ENCODE results near the gene NCAN. TPM values are rescaled to one million over a fixed set of nuclear protein-coding genes. Genes with fewer than 3 reads are reported as not detected.
A peak's percentile ranks its signal among the peaks of the same experiment; 100 is the strongest.
"Not testable (repeated sequence)": the region's sequence is repeated elsewhere in the genome, so short reads cannot be mapped to it uniquely, and the experiment has no call there.

Gene NCAN
- total RNA-seq, 8 experiments from 2014 or later = 7.1 to 211 (median 27.4) TPM

- in situ Hi-C loops (cut with MboI; ENCODE audit: low pct_unique_long_range_greater_than_20kb in 2 of 9, low sequenced_read_pairs in 9 of 9, unreplicated experiment in 9 of 9) = no loop called here
- 20 to 100% (median 60%) methylated on average over 1 to 2 of the region's 2 CpGs; no CpG with 5 or more reads in 5 of the 10 experiments for WGBS, 10 experiments
- ATAC-seq (replicated peaks in 6 of 8) = no peak
Measured at GRCh38 chr19:19234220-19234816, 22.6 kb downstream of the NCAN start.

GRCh38 chr19:19236173-19236572 is 24.4 kb downstream of the NCAN start:
- Histone ChIP-seq H3K4me1 (replicated peaks in 1 of 2) (no peaks in the 10 kb centered on the region), H3K27ac (no peak overlapping the region), H3K4me3 (no peak overlapping the region)
- in situ Hi-C loops (cut with MboI; ENCODE audit: low pct_unique_long_range_greater_than_20kb in 2 of 9, low sequenced_read_pairs in 9 of 9, unreplicated experiment in 9 of 9) = no loop called here
- no peak for ATAC-seq (replicated peaks in 6 of 8)

More at GRCh38 chr19:19234220-19234816, 22.6 kb downstream of the NCAN start:
- Histone ChIP-seq H3K27ac (no peak overlapping the region), H3K4me3 (no peak overlapping the region), H3K4me1 (replicated peaks in 1 of 2) (no peaks in the 10 kb centered on the region)

DNA sequence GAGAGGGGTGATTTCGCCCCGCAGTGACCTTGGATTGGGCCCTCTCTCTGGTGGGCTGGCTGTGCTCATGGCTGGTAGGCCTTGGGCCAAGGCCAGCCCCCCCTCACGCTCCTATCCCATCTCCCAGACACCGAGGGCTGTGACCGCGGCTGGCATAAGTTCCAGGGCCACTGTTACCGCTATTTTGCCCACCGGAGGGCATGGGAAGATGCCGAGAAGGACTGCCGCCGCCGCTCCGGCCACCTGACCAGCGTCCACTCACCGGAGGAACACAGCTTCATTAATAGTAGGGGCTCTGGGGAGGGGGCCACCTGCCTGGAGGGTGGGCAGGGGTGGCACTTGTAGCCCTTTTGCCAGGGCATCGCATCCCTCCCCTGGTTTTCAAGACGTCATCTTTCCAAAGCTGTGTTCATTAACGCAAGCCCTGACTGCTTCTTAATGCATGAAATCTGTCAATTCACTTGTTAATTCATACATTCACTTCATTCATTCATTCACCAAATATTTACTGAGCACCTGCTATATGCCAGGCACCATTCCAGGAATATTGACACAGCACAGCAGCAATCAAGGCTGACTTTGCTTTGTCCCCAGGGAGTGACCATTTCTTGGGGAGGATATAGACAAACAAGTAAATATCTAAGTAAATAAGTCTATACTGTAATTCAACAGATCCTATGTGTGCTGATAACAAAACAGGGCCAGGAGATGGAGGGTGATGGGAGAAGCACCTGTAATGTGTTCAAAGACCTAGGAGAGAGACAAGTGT is 26.6 kb downstream of the NCAN start:
- in situ Hi-C loops (cut with MboI; ENCODE audit: low pct_unique_long_range_greater_than_20kb in 2 of 9, low sequenced_read_pairs in 9 of 9, unreplicated experiment in 9 of 9) = no loop called here
- no peaks in the 10 kb centered on the region for H3K4me1 ChIP-seq (replicated peaks in 1 of 2)
- H3K4me3 ChIP-seq = no peak overlapping the region
- ATAC-seq (replicated peaks in 6 of 8) = no peak
- WGBS, 10 experiments = 80 to 100% (median 82%) methylated on average over 1 to 8 of the region's 18 CpGs; no CpG with 5 or more reads in 5 of the 10 experiments
- H3K27ac ChIP-seq = no peak overlapping the region

- in situ Hi-C loops (cut with MboI; ENCODE audit: low pct_unique_long_range_greater_than_20kb in 2 of 9, low sequenced_read_pairs in 9 of 9, unreplicated experiment in 9 of 9) = no loop called here
Measured at GRCh38 chr19:19239675-19240074, 27.9 kb downstream of the NCAN start.

GRCh38 chr19:19240476-19240875 is 28.7 kb downstream of the NCAN start:
- in situ Hi-C loops (cut with MboI; ENCODE audit: low pct_unique_long_range_greater_than_20kb in 2 of 9, low sequenced_read_pairs in 9 of 9, unreplicated experiment in 9 of 9) = no loop called here
- no peak for ATAC-seq (replicated peaks in 6 of 8)
- H3K4me1 ChIP-seq (replicated peaks in 1 of 2) = no peaks in the 10 kb centered on the region
- no peak overlapping the region for H3K4me3 ChIP-seq
- WGBS, 10 experiments = 52 to 95% (median 58%) methylated on average over 4 to 6 of the region's 9 CpGs; no CpG with 5 or more reads in 7 of the 10 experiments
- no peak overlapping the region for H3K27ac ChIP-seq

More at GRCh38 chr19:19239675-19240074, 27.9 kb downstream of the NCAN start:
- ATAC-seq (replicated peaks in 6 of 8) = no peak
- Histone ChIP-seq H3K4me3 (no peak overlapping the region), H3K4me1 (replicated peaks in 1 of 2) (no peaks in the 10 kb centered on the region), H3K27ac (no peak overlapping the region)

DNA sequence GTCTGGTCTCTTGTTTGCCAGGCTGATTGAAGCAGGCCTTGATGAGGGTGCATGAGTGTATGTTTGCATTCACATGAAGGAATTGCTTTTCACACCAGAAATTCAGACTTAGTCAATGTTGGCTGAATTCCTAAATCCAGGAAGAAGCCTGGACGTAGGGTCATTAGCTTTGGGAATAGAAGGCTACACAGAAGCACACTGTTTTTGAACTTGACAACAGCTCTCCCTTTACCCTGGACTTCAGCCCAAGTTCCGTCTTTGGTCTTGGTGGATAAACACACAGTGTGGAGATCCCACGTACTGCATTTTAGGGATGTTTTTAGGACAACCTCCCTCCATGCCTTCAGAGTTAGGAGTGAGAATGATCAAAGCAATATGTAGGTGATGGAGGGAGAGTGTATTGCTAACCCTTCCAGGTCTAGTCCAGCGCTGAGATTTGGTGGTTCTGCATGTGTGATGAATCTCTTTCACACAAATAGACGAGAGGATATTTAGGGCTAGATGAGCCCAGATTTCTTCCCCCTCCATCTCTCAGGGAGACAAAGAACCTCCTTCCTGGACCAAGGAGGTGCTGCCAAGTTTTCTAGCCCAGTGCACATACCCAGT is 38.5 kb downstream of the NCAN start:
- in situ Hi-C loops (cut with MboI; ENCODE audit: low pct_unique_long_range_greater_than_20kb in 2 of 9, low sequenced_read_pairs in 9 of 9, unreplicated experiment in 9 of 9) = no loop called here
- WGBS, 10 experiments = 0 to 74% (median 52%) methylated on average over 2 to 5 of the region's 5 CpGs; no CpG with 5 or more reads in 2 of the 10 experiments
- Histone ChIP-seq H3K4me1 (replicated peaks in 1 of 2) (no peaks in the 10 kb centered on the region), H3K27ac (no peak overlapping the region), H3K4me3 (no peak overlapping the region)
- ATAC-seq (replicated peaks in 6 of 8) = no peak

- ATAC-seq (replicated peaks in 6 of 8); in situ Hi-C loops (cut with MboI; ENCODE audit: low pct_unique_long_range_greater_than_20kb in 2 of 9, low sequenced_read_pairs in 9 of 9, unreplicated experiment in 9 of 9); H3K27ac ChIP-seq; H3K4me3 ChIP-seq: not testable (repeated sequence)
- H3K4me1 ChIP-seq (replicated peaks in 1 of 2) = peaks cover 9 to 19% of the 10 kb centered on the region in 2 donors
- WGBS, 10 experiments = 11 to 100% (median 71%) methylated on average over 1 to 3 of the region's 6 CpGs; no CpG with 5 or more reads in 3 of the 10 experiments
Measured at GRCh38 chr19:19253409-19253808, 41.7 kb downstream of the NCAN start.

DNA sequence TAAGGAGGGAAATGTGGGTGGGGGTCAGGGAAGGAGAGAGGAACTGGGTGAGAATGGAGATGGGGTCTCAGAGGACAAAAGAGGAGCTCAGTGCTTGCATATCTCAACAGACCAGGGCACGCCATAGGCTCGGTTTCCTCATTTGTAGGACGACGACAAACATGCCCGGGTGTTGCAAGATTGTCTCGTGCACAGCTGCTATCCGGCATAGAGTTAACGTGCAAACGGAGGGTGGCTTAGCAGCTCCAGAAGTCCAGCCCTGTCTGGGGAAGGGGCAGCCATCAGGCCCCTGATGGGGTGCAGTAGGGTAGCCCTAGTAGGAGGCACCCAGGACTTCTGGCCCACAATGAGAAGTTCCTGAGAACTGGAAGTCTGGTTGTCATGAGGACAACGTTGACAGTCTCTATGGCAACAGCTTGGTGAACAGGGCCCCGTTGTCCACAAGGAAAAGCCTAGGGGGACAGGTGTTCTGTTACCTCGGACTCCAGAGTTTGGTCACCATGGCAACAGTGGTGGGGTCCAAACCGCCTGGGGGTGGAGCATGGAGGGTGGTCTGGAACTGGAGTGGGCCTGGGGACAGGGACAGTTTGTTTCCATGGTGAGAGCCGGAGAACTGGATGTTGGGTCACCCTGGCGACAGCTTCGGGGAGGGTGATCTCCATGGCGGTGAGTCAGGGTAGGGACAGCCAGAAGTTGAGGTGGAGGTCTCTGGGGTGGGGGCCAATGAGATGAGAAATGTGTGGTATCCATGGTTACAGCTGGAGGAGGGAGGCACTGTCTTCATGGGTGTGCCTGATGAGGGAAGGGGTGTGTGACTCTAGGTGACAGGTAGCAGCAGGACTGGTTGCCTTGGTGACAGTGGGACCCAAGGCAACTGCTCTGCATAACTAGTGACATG is 44.6 kb downstream of the NCAN start:
- H3K4me3 ChIP-seq = no peak overlapping the region
- peaks cover 13 to 21% of the 10 kb centered on the region in 2 donors for H3K4me1 ChIP-seq (replicated peaks in 1 of 2)
- in situ Hi-C loops (cut with MboI; ENCODE audit: low pct_unique_long_range_greater_than_20kb in 2 of 9, low sequenced_read_pairs in 9 of 9, unreplicated experiment in 9 of 9) = no loop called here
- WGBS, 10 experiments = 0 to 75% (median 64%) methylated on average over 2 to 9 of the region's 17 CpGs; no CpG with 5 or more reads in 3 of the 10 experiments
- no peak overlapping the region for H3K27ac ChIP-seq
- ATAC-seq (replicated peaks in 6 of 8) = peak in 7 of 8 experiments; percentile 31 to 85 (median 75)

DNA sequence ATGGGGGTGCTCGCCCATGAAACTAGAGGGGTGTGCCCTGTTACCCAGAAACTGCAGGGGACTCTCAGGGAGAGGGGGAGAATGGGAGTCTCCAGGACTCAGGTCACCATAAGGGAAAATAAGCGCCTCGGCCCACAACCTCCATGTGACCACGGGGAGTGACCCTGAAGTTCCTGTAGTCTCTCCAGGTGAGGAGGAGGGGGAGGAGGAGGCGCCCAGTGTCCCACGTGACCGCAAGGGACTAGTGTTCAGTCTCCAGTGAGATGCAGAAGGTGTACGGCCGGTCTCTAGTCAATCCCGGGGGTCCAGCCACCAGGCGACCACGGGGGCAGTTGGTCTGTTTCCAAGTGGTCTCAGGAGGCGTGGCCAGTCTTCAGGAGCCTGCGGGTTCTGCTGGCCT is 45.4 kb downstream of the NCAN start:
- 70 to 100% (median 72%) methylated on average over 1 to 5 of the region's 14 CpGs; no CpG with 5 or more reads in 7 of the 10 experiments for WGBS, 10 experiments
- in situ Hi-C loops (cut with MboI; ENCODE audit: low pct_unique_long_range_greater_than_20kb in 2 of 9, low sequenced_read_pairs in 9 of 9, unreplicated experiment in 9 of 9) = no loop called here
- peak overlapping the region in 1 of 2 donors; percentile 12 for H3K27ac ChIP-seq
- H3K4me3 ChIP-seq = no peak overlapping the region
- ATAC-seq (replicated peaks in 6 of 8) = no peak
- H3K4me1 ChIP-seq (replicated peaks in 1 of 2) = peaks cover 19 to 23% of the 10 kb centered on the region in 2 donors

DNA sequence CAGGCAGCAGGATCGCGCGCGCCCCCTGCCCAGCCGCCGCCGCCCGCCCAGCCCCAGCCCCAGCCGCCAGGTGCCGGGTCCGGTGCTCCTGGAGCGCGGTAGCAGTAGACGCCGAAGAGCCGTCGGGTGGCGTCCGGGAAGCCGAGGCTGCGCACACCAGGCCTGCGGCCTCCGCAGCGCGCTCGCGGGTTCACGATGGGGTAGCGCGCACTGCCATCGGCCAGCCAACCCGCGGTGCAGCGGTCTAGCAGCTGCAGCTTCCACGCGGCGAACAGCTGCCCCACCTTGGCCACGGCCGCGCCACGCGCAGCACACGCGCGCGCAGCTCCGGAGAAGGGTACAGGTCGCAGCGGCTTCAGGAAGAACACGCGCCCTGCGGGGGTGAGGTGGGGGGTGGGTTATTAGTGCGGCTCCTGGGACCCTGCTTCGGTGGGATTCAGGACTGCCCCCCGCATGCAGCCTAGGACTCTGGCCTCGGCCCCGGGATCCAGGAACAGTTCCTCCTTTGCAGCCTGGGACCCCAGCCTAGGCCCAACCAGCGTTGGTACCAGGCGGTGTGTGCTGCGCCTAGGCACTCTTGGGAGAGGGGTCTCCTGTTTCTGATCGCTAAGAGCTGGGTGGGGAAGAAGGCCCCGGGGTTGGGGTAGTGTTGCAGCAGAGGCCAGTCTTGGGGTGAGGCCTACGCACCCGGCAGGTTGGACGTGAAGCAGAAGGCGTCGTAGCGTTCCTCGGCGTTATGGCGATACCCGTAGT is 46.3 kb downstream of the NCAN start:
- in situ Hi-C loops (cut with MboI; ENCODE audit: low pct_unique_long_range_greater_than_20kb in 2 of 9, low sequenced_read_pairs in 9 of 9, unreplicated experiment in 9 of 9) = no loop called here
- 82 to 100% (median 86%) methylated on average over 1 to 45 of the region's 72 CpGs; no CpG with 5 or more reads in 7 of the 10 experiments for WGBS, 10 experiments

DNA sequence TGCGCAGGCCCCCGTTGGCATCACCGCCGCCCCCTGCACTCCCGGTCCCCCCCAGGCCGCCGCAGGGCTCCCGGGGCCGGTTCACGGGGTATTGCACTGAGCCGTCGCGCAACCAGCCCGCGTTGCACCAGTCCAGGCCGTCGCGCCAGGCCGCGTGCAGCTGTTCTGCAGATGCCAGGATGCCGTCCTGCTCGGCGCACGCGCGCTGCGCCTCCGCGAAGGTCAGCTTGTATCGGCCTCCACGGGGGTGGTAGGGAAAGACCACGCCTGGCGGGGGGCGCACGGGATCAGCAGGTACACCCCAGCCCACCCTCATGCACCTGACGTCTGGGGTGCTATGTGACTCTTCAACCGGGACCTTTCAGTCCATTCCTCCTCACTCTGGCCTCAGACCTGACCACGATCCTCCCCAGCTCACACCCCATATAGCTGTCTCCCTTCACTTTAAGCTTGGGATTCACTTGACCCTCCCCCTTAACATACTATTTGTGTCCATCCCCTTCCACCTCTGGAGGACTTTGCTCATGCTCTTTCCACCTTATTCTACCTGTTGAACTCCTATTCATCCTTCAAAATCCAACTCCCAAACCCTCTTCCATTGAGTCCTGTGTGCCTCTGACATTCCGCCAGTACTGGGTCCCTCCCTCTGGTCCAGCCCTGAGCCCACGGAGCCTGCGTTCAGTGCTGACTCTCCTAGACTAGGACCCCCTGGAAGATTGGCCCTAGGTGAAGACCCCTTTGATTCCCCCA is 47.0 kb downstream of the NCAN start:
- H3K4me3 ChIP-seq = no peak overlapping the region
- H3K27ac ChIP-seq = no peak overlapping the region
- peaks cover 19 to 25% of the 10 kb centered on the region in 2 donors for H3K4me1 ChIP-seq (replicated peaks in 1 of 2)
- ATAC-seq (replicated peaks in 6 of 8) = no peak
- in situ Hi-C loops (cut with MboI; ENCODE audit: low pct_unique_long_range_greater_than_20kb in 2 of 9, low sequenced_read_pairs in 9 of 9, unreplicated experiment in 9 of 9) = no loop called here
- 63 to 100% (median 88%) methylated on average over 2 to 5 of the region's 41 CpGs; no CpG with 5 or more reads in 4 of the 10 experiments for WGBS, 10 experiments

More for the DNA sequence above, 46.3 kb downstream of the NCAN start:
- Histone ChIP-seq H3K27ac (no peak overlapping the region), H3K4me1 (replicated peaks in 1 of 2) (peaks cover 19 to 25% of the 10 kb centered on the region in 2 donors), H3K4me3 (no peak overlapping the region)
- no peak for ATAC-seq (replicated peaks in 6 of 8)

All from motor neuron (in vitro differentiated cells).